BE2C (cell line): ENCODE measurements around the gene P2RY8.
"Not testable (repeated sequence)": the region's sequence is repeated elsewhere in the genome, so short reads cannot be mapped to it uniquely, and the experiment has no call there.

Experiments used
- DNase-seq: peaks from one replicate; pipeline ENCODE4 v3.0.0-alpha.2; 2020
- H3K27me3 ChIP-seq: fragments of 250-450 bp; sonication (Bioruptor Pico); 2 replicates; pipeline ENCODE4 v1.5.1; 2020; ENCODE audit warnings: mild to moderate bottlenecking
- H3K36me3 ChIP-seq: fragments of 250-450 bp; sonication (Bioruptor Pico); 2 replicates; pipeline ENCODE4 v1.5.1; 2020; ENCODE audit warnings: mild to moderate bottlenecking
- H3K4me1 ChIP-seq: fragments of 250-450 bp; sonication (Bioruptor Pico); 2 replicates; pipeline ENCODE4 v1.5.1; 2020
- H3K4me3 ChIP-seq: 2 replicates; pipeline ENCODE4 v1.5.1; 2011; ENCODE audit warnings: low read depth, low read length
- H3K9me3 ChIP-seq: fragments of 250-450 bp; sonication (Bioruptor Pico); 2 replicates; pipeline ENCODE4 v1.5.1; 2020
- TF ChIP-seq, protein P1 (sequence below): IDR thresholded peaks from 2 replicates; pipeline ENCODE4 v1.5.1; 2012; ENCODE audit warnings: mild to moderate bottlenecking, low read depth, low read length

The P2RY8 gene

DNA sequence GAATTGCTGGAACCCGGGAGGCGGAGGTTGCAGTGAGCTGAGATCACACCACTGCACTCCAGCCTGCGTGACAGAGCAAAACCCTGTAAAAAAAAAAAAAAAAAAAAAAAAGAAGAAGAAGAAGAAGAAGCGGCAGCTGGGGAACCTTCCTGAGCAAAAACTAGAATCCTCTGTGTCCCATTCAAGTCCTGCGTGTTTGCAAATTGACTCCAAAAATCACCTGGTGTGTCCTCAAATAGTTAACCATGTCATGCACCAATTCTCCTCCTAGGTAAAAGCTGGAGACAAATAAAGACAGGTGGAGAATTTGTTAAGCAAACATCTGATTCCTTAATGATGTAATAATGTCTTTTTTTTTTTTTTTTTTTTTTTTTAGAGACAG, 52.4 kb downstream of the P2RY8 start:
- no peaks in the 10 kb centered on the region for H3K4me1 ChIP-seq
- no peaks in the 10 kb centered on the region for H3K36me3 ChIP-seq

DNA sequence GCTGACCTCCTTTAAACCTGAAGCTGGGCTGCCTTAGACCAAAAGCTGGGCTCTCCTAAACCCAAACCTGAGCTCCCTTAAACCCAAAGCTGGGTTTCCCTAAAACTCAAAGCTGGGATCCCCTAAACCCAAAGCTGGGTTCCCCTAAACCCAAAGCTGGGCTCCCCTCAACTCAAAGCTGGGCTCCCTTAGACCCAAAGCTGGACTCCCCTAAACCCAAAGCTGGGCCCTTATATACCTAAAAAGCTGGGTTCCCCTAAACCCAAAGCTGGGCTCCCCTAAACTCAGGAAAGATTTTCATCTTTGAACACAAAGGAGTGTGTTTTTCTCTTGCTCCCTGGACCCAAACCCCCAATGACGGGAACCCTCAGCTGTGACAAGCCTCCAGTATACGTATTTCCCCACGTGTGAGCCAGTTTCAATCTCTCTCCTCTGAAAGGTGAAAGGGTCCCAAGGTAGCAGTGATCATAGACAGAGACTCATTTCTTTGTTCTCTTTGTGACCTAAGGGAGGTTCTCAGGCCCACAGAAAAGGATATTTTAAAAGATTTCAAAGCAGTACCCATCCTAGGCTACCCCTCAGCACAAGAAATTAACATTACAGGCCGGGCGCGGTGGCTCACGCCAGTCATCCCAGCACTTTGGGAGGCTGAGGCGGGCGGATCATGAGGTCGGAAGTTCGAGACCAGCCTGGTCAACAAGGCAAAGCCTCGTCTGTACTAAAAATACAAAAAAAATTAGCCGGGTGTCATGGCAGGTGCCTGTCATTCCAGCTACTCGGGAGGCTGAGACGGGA, 52.9 kb downstream of the P2RY8 start:
- Histone ChIP-seq H3K36me3 (no peaks in the 10 kb centered on the region), H3K27me3 (no peaks in the 10 kb centered on the region), H3K9me3 (no peaks in the 10 kb centered on the region), H3K4me1 (no peaks in the 10 kb centered on the region), H3K4me3 (no peak overlapping the region)
- no peak for DNase-seq
- TF ChIP-seq, protein P1, sequence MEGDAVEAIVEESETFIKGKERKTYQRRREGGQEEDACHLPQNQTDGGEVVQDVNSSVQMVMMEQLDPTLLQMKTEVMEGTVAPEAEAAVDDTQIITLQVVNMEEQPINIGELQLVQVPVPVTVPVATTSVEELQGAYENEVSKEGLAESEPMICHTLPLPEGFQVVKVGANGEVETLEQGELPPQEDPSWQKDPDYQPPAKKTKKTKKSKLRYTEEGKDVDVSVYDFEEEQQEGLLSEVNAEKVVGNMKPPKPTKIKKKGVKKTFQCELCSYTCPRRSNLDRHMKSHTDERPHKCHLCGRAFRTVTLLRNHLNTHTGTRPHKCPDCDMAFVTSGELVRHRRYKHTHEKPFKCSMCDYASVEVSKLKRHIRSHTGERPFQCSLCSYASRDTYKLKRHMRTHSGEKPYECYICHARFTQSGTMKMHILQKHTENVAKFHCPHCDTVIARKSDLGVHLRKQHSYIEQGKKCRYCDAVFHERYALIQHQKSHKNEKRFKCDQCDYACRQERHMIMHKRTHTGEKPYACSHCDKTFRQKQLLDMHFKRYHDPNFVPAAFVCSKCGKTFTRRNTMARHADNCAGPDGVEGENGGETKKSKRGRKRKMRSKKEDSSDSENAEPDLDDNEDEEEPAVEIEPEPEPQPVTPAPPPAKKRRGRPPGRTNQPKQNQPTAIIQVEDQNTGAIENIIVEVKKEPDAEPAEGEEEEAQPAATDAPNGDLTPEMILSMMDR, result no peak

More for the DNA sequence above, 52.4 kb downstream of the P2RY8 start:
- Histone ChIP-seq H3K27me3 (no peaks in the 10 kb centered on the region), H3K9me3 (no peaks in the 10 kb centered on the region), H3K4me3 (no peak overlapping the region)
- no peak for DNase-seq
- TF ChIP-seq, protein P1, result no peak

DNA sequence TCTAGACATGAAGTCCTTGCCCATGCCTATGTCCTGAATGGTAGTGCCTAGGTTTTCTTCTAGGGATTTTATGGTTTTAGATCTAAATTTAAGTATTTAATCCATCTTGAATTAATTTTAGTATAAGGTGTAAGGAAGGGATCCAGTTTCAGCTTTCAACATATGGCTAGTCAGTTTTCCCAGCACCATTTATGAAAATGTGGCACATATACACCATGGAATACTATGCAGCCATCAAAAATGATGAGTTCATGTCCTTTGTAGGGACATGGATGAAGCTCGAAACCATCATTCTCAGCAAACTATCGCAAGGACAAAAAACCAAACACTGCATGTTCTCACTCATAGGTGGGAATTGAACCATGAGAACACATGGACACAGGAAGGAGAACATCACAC, 54.5 kb downstream of the P2RY8 start:
- not testable (repeated sequence) for DNase-seq, H3K27me3 ChIP-seq, H3K4me1 ChIP-seq, H3K36me3 ChIP-seq, H3K9me3 ChIP-seq, H3K4me3 ChIP-seq

DNA sequence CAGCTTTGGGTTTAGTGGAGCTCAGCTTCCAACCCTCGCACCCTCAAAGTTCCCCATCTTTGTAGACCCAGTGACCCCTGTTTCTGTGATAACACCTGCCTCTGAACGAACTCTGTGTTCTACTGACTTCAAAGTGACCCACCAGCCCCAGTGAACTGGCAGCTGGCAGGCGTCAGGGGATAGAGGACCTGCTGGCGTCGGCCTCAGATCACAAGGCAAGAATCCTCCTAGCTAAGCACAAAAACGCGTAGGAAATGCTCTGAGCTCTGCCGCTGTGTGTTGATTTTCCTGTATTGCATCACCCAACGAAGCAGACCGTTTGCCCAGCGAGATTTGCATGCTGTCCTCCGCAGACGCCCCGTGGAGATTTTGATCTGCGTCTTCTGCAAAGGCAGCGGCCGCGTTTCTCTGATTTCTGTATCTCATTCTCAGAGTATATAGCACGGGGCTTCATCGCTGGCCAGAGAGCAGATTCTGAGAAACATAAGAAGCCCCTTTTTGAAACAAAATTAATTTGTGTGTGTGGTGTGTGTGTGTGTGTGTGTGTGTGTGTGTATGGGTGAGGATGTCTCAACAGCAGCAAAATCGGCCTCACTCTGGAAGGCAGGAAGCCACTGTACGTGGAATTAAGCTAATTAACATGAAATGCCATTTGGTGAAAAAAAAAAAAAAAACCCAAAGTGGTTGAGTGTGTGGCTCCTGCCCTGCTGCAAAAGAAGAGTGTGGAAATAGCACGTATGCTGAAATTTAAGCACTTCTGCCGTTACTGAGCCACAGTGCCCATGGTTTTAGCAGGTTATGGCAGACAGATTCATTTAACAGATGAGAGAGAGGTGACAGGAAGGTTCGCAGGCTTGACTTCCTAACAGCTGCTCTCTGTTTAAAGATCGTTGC, 55.1 kb downstream of the P2RY8 start:
- no peak for DNase-seq
- Histone ChIP-seq H3K27me3 (no peaks in the 10 kb centered on the region), H3K4me1 (no peaks in the 10 kb centered on the region), H3K4me3 (no peak overlapping the region), H3K9me3 (no peaks in the 10 kb centered on the region), H3K36me3 (no peaks in the 10 kb centered on the region)
- TF ChIP-seq, protein P1, result no peak

DNA sequence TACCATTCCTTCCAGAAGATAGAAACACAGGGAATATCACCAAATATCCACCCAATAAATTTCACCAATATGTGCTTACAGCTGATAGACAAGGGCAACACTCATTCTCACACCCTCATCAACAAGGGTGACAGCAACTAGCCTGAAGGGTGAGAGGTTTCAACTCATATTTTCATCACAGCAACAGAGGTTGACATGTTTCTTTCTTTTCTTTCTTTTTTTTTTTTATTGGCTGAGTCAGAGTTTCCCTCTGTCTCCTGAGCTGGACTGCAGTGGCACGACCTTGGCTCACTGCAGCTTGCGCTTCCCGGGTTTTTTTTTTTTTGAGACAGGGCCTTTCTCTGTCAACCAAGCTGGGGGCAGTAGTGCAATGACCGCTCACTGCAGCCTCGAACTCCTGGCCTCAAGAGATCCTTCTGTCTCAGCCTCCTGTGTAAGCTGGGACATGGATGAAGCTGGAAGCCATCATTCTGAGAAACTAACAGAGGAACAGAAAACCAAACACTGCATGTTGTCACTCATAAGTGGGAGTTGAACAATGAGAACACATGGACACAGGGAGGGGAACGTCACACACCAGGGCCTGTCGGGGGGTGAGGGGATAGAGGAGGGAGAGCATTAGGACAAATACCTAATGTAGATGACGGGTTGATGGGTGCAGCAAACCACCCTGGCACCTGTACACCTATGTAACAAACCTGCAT, 56.8 kb downstream of the P2RY8 start:
- DNase-seq, result no peak
- TF ChIP-seq, protein P1, result no peak
- Histone ChIP-seq H3K4me3 (no peak overlapping the region), H3K4me1 (no peaks in the 10 kb centered on the region), H3K27me3 (no peaks in the 10 kb centered on the region), H3K36me3 (no peaks in the 10 kb centered on the region), H3K9me3 (no peaks in the 10 kb centered on the region)

DNA sequence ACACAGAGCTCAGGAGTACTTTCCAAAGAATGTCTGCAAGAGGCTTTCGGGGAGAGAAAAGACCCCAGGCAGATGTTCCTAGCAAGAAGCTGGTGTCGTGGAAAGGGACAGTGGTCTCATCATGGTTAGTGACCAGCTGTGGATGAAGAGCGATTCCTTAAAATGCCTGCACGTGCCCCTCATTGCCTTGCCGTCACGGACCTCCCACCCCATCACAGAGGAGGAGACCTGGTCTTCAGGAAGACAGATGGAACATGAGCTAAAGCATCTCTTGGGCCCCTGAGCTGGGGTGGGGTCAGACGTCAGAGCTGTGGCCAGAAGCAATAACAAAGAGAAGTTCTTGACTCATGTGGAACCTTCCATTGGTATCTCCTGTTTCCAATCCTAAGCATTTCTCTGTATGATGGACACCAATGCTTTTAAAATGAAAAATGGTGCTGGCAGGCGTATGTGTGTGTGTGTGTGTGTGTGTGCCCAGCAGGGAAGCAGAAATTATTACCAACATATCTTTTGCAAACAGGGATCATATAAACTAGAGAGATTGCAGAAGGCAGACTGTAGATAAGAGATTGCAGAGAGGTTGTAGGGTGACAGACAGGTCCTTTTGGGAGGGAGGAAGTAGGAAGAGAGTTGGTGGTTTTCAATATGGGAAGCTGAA, 59.1 kb downstream of the P2RY8 start:
- DNase-seq, result no peak
- H3K36me3 ChIP-seq, result no peaks in the 10 kb centered on the region

More for the DNA sequence above, 59.1 kb downstream of the P2RY8 start:
- Histone ChIP-seq H3K27me3 (no peaks in the 10 kb centered on the region), H3K4me1 (no peaks in the 10 kb centered on the region), H3K4me3 (no peak overlapping the region), H3K9me3 (no peaks in the 10 kb centered on the region)
- TF ChIP-seq, protein P1, result no peak
